NCI-H2227 treated with DMSO at 0.1 percent for 48 hours (cell line): ENCODE measurements around the gene TCF3.

Experiments
- DNase-seq: peaks from one replicate; lab custom pipeline; 2025; lab: John Stamatoyannopoulos, UW

TCF3 gene

DNA sequence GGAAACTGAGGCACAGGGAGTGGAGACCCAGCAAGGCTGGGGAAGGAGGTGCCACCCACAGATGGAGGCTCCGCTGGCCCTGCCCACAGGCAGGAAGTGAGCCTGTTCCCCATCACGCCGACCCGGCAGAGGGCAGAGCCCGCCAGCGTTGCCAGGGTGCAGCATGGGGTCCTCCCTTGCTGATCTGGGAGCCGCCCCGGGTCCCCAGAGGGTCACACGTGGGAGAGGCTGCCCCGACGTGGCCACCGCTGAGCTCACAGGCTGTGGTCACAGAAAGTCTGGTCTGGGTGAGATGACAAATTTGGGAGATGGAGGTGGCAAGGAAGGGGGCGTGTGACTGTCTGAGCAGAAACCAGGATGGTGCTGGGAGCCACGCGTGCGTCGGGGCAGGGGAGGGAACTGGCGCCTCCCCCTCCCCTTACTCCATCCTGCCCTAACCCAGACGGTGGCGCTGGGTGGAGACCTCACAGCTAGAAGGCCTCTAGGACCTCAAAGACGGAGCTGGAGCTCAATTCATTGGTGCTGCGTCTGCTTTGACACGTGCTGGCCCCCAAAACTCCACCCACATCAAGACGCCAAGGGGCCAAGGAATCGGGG, 92.0 kb downstream of the TCF3 start:
- no peak for DNase-seq
